NT2/D1 (cell line): Measurements from ENCODE around the gene ABI3.

ENCODE experiments used
- DNase-seq: peaks from one replicate; pipeline ENCODE4 v3.0.0-alpha.2; 2011; ENCODE audit warnings: low read depth, low spot score
- H3K27me3 ChIP-seq: 2 replicates; pipeline ENCODE4 v1.6.0; 2011; ENCODE audit warnings: mild to moderate bottlenecking; ENCODE audit not compliant: insufficient read length, insufficient read depth
- H3K36me3 ChIP-seq: 2 replicates; pipeline ENCODE4 v1.6.1; 2011; ENCODE audit warnings: mild to moderate bottlenecking, low read length, mixed read lengths; ENCODE audit not compliant: insufficient read depth, insufficient read length
- H3K4me1 ChIP-seq: 2 replicates; pipeline ENCODE4 v1.5.1; 2011; ENCODE audit not compliant: insufficient read depth, insufficient read length
- H3K4me3 ChIP-seq: 2 replicates; pipeline ENCODE4 v1.5.1; 2011; ENCODE audit warnings: low read depth; ENCODE audit not compliant: insufficient read length
- H3K9ac ChIP-seq: 2 replicates; pipeline ENCODE4 v1.6.0; 2011; ENCODE audit warnings: low read depth; ENCODE audit not compliant: insufficient read length
- H3K9me3 ChIP-seq: 2 replicates; pipeline ENCODE4 v1.5.1; 2011; ENCODE audit warnings: mild to moderate bottlenecking, low read length; ENCODE audit not compliant: insufficient read depth
- SUZ12 ChIP-seq: IDR thresholded peaks from 2 replicates; pipeline ENCODE4 v1.6.1; 2011; ENCODE audit not compliant: insufficient read length, insufficient read depth; ENCODE audit errors: extremely low read depth
- YY1 ChIP-seq: IDR thresholded peaks from 2 replicates; pipeline ENCODE4 v1.6.1; 2011; ENCODE audit not compliant: insufficient read length, insufficient read depth
- ZNF274 ChIP-seq: IDR thresholded peaks from 2 replicates; pipeline ENCODE4 v1.6.1; 2011; ENCODE audit warnings: mild to moderate bottlenecking, low read depth, low read length

The ABI3 gene

DNA sequence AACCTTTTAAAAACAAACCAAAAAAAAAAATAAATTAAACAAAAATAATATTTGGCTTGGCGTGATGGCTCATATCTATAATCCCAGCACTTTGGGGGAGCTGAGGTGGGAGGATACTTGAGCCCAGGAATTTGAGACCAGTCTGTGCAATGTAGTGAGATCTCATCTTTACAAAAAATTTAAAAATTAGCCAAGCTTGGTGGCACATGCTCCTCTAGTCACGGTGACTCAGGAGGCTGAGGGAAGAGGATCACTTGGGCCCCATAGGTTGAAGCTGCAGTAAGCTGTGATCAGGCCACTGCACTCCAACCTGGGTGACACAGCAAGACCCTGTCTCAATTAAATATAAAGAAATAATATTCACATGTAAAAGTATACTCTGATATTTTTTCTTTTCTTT is 12.3 kb upstream of the ABI3 start:
- no peaks in the 10 kb centered on the region for H3K9me3 ChIP-seq
- no peak for DNase-seq
- TF ChIP-seq ZNF274 (no peak), SUZ12 (no peak), YY1 (no peak)
- no peak overlapping the region for H3K4me3 ChIP-seq
- H3K9ac ChIP-seq = no peak overlapping the region
- H3K36me3 ChIP-seq = no peaks in the 10 kb centered on the region
- H3K4me1 ChIP-seq = no peaks in the 10 kb centered on the region
- no peaks in the 10 kb centered on the region for H3K27me3 ChIP-seq

DNA sequence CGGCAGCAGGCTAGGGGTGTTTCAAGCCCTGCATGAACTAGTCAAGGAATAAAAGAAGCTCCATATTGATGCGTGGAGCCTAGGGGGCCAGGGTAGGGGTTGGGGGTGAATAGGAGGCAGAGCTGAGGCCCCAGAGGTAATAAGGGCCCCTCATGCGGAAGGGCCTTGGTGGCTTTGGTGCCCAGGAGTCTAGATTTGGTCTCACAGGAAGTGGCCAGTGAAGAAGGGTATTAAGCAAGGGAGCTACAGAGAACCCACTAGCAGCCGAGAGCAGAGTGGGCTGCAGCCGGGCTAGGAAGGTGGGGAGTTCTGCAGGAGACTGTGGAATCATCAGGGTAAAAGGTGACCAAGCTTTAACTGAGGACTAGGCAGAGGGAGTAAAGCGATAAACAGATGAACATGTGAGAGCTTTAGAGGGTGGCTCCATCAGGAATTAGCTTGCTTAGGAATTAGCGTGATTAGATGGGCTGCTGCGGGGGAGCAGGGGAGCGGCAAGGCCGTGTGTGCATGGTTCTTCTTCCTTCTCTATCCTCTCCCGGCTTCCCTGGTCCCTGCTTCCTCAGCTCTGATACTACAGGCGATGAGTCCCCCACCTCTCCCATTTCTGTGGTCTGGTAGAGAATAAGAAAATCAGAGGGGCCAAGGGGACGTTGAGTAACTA is 10.0 kb upstream of the ABI3 start:
- H3K4me1 ChIP-seq = no peaks in the 10 kb centered on the region
- H3K9ac ChIP-seq = no peak overlapping the region
- no peak for DNase-seq
- H3K4me3 ChIP-seq = no peak overlapping the region
- H3K9me3 ChIP-seq = no peaks in the 10 kb centered on the region
- H3K36me3 ChIP-seq = no peaks in the 10 kb centered on the region
- TF ChIP-seq YY1 (no peak), ZNF274 (no peak), SUZ12 (no peak)
- no peaks in the 10 kb centered on the region for H3K27me3 ChIP-seq

DNA sequence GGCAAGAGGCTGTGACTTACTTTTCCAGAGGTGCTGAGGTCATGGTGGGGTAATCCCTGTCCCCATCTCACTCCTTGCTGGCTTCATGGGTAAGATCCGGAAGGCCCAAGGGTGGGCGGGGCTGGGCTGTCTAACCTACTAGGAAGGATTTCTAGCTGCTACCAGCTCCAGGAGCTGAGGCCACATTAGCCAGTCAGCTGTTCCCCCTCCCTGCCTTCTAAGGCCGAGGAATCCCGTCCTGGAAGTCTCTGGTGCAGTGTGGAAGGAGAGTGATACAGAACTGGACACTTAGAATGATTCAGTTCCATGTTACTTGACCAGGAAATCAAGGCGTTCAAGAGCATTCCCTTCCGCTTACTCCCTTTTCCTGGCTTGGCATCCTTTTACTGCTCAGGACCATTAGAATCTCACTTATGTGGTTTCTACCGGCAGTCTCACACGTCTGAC is 9.0 kb upstream of the ABI3 start:
- TF ChIP-seq ZNF274 = no peak
- TF ChIP-seq YY1 = no peak
- TF ChIP-seq SUZ12 = no peak
- H3K9ac ChIP-seq = no peak overlapping the region
- no peak for DNase-seq
- no peaks in the 10 kb centered on the region for H3K27me3 ChIP-seq
- no peaks in the 10 kb centered on the region for H3K36me3 ChIP-seq
- no peak overlapping the region for H3K4me3 ChIP-seq
- no peaks in the 10 kb centered on the region for H3K9me3 ChIP-seq
- no peaks in the 10 kb centered on the region for H3K4me1 ChIP-seq

DNA sequence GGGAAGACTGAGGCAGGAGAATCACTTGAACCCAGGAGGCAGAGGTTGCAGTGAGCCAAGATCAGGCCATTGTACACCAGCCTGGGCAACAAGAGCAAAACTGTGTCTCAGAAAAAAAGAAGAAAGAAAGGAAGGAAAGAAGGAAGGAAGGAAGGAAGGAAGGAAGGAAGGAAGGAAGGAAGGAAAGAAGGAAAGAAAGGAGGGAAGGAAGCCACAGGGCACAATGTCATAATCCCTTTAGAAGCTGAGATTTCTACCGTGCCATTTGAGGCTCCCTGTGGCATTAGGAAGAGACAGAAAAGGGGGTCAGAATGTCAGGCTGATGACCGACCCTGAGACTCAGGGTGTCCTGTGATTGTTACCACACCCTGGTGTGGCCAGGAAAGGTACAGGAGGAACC is 6.7 kb upstream of the ABI3 start:
- Histone ChIP-seq H3K9ac (no peak overlapping the region), H3K36me3 (no peaks in the 10 kb centered on the region), H3K4me3 (no peak overlapping the region), H3K9me3 (no peaks in the 10 kb centered on the region), H3K4me1 (no peaks in the 10 kb centered on the region), H3K27me3 (no peaks in the 10 kb centered on the region)
- no peak for TF ChIP-seq SUZ12
- no peak for TF ChIP-seq YY1
- TF ChIP-seq ZNF274 = no peak
- DNase-seq = no peak

DNA sequence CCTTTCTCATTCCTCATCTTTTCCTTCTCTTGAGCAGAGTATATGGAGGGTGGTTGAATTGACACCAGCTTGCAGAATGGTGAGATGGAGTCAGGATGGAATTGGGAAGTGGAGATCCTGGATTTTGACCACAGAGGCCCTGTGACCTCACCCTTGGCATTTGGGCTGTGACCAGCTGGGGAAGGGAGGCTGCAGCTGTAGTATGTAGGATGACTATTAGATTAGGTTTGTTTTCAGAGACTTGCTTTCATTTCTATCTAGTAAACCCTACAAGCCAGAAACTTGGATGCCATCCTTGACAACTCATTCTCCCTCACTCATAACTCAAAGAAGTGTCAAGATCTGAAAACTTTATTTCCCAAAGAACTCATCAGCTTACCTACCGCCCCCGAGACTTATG is 6.0 kb upstream of the ABI3 start:
- no peaks in the 10 kb centered on the region for H3K27me3 ChIP-seq
- H3K4me1 ChIP-seq = no peaks in the 10 kb centered on the region

DNA sequence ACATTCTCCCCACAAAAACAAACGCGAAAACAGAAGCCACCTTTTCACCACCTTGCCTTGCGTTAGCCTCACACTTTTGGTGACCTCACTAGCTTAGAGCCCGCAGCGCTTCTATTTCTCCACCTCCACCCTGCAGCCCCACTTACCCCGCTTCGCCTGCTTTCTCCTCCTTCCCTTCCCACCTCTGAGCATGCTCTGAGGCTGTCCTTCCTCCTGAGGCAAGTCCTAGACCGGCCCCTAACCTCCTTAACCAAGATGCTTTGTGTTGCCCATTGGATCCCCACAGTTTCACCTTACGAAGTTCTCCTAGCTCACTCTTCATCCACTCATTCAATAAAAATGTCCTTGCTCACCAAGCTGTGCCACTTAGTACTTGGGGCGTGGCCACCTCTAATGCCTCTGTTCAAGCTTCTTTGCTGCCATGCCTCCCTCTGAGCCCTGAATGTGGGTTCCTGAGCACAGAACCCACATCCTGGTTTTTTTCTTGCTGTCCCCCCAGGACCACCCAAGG is 1.4 kb upstream of the ABI3 start:
- Histone ChIP-seq H3K4me3 (no peak overlapping the region), H3K27me3 (no peaks in the 10 kb centered on the region), H3K9me3 (no peaks in the 10 kb centered on the region), H3K36me3 (peaks cover 3% of the 10 kb centered on the region), H3K4me1 (no peaks in the 10 kb centered on the region), H3K9ac (no peak overlapping the region)
- TF ChIP-seq SUZ12 = no peak
- TF ChIP-seq YY1 = no peak
- no peak for TF ChIP-seq ZNF274
- DNase-seq = no peak

More for the DNA sequence above, 6.0 kb upstream of the ABI3 start:
- TF ChIP-seq SUZ12 = no peak
- no peak for TF ChIP-seq ZNF274
- no peak for TF ChIP-seq YY1
- no peaks in the 10 kb centered on the region for H3K36me3 ChIP-seq
- no peak overlapping the region for H3K9ac ChIP-seq
- no peaks in the 10 kb centered on the region for H3K9me3 ChIP-seq
- no peak for DNase-seq
- no peak overlapping the region for H3K4me3 ChIP-seq

DNA sequence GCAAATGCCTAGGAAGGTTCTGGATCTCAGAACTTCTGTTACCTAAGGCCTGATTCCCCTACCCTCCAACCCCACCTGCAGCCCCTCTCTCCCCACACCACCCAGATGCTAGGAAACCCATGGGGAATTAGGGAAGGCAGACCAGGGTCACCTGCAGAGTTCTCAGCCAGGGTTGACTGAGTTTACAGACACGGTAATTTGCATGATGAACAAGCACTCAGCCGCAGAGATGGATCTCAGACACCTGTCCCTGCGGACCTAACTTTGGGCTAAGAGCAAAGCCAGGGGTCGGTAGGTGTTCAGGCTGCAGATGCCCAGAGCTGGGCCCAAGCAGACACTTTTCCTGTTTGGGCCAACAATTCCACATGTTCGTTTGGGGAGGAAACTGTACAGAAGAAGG is 2.9 kb downstream of the ABI3 start:
- peaks cover 18% of the 10 kb centered on the region for H3K36me3 ChIP-seq
- DNase-seq = no peak
- H3K9ac ChIP-seq = no peak overlapping the region
- no peaks in the 10 kb centered on the region for H3K27me3 ChIP-seq
- H3K4me3 ChIP-seq = no peak overlapping the region
- H3K9me3 ChIP-seq = no peaks in the 10 kb centered on the region
- H3K4me1 ChIP-seq = no peaks in the 10 kb centered on the region
- TF ChIP-seq SUZ12 (no peak), ZNF274 (no peak), YY1 (no peak)

DNA sequence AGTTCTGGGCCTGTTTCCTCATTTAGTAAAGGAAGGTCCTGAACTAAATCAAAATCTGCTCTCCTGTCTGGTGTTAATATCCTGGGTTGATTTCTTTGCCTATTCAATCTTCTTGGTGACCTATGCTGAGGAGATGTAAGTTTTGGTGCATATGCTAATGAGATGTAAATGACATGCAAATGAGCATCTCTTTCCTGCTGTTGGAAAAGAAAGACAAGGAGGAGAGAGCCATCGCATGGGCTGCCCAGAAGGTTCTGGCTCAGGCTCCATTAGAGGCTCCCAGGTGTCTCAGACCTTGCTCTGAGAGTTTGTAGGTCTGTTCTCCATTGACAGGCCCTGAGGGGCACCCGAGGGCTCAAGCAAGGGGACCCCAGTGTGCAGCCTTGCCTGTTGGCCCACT is 3.3 kb downstream of the ABI3 start:
- Histone ChIP-seq H3K4me3 (no peak overlapping the region), H3K27me3 (no peaks in the 10 kb centered on the region), H3K4me1 (no peaks in the 10 kb centered on the region), H3K9me3 (no peaks in the 10 kb centered on the region), H3K9ac (no peak overlapping the region), H3K36me3 (peaks cover 20% of the 10 kb centered on the region)
- no peak for DNase-seq
- TF ChIP-seq SUZ12 = no peak
- no peak for TF ChIP-seq YY1
- no peak for TF ChIP-seq ZNF274
